ENCODE data around the gene IFI27L2. TPM values are rescaled to one million over a fixed set of nuclear protein-coding genes. Genes with fewer than 3 reads are reported as not detected.

IFI27L2 gene, protein sequence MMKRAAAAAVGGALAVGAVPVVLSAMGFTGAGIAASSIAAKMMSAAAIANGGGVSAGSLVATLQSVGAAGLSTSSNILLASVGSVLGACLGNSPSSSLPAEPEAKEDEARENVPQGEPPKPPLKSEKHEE
- total RNA-seq, result 226 and 256 TPM in 2 replicates

DNA sequence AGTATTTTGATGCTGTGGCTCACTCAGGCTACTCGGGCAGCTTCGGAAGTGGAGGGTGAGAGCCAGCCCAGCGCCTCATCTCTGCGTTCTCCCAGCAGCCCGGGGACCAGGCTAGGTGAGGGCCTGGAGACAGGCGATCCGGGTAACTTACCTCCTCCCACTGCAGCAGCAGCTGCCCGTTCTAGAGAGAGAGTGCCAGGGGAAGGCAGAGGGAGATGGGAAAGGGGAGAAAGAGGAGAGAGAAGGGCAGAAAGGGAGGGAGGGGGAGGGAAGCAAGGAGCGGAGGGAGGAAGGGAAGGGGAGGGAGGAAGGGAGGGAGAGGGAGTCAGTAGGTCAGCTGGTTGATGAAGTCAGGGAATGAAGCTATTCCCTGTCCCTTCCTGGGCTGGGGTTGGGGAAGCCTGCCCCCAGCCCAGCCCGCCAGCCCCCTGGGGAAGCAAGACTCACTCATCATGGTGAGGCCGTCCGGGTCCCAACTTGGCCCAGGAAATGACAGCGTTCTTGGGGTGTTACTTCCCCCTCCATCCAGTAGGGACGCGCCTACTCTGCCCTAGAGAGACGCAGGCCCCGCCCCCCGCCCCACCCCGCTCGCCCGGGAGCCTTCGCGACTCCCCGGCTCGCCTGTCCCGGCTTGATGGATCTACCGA, at the start of gene IFI27L2:
Gene IFI27L2 (minus strand): TSS at position 494 of the 647 bp plus-strand sequence. CDS start 40 bp downstream, at position 454.

DNA sequence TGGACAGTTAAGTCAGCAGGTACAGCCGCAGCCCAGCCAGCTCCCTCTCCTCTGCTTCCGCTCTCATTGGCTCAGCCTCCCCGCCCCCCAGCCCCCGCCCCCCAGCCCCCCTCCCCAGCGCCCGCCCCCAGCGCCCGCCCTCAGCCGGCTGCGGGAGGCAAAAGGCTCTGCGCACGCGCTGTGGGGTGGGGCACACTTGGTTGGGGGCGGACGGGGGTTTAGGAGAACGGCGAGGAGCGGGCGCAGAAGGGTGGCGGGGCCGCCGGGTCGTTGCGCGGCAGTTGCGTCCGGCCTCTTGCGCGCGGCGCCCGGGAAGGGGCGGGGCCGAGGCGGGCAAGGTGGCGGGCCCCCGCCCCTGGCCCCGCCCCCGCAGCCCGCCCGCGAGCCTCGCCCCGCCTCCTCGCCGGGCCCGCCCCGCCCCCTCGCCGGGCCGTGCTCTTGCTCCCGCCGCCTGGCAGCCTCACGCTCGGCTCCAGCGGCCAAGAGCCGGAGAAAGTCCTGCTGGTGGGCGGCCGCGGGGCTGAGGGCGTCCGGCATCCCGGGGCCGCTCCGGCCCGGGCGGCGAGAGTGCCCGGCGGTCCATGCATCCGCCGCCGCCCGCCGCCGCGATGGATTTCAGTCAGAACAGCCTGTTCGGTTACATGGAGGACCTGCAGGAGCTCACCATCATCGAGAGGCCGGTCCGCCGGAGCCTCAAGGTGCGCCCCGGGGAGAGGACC, 44.6 kb upstream of the IFI27L2 start, which contains the start of gene PPP4R4:
Gene PPP4R4 (plus strand): TSS at position 438 of the 719 bp plus-strand sequence. CDS start 144 bp downstream, at position 582.

DNA sequence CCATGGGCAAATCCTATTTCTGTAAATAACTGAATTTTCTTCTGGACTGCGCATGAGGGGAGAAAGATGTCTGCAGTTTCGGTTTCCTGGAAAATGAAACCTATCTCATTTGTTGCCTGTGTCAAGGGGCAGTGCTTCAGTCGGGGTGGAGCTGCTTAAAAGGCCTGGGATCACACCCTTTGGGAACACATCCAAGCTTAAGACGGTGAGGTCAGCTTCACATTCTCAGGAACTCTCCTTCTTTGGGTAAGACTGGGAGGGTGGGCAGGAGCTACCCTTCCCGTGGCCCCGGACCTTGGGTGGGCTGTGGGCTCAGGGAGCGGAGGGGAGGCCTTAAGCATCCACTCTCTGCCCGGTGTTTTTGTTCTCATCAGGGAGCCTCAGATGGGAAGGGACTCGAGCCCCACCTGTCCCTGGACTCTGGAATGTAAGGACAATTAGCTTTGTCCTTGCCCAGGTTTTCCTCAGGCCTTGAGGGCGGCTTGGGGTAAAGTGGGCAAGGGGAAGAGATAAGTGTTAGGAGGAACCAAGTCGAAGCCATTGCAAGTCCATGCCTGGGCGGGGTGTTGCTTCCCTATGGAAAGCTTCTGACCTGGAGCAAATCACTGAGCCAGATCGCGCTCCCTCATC, 18.7 kb downstream of the IFI27L2 start, which contains the start of gene IFI27:
Gene IFI27 (plus strand): TSS at position 185 of the 630 bp plus-strand sequence.

DNA sequence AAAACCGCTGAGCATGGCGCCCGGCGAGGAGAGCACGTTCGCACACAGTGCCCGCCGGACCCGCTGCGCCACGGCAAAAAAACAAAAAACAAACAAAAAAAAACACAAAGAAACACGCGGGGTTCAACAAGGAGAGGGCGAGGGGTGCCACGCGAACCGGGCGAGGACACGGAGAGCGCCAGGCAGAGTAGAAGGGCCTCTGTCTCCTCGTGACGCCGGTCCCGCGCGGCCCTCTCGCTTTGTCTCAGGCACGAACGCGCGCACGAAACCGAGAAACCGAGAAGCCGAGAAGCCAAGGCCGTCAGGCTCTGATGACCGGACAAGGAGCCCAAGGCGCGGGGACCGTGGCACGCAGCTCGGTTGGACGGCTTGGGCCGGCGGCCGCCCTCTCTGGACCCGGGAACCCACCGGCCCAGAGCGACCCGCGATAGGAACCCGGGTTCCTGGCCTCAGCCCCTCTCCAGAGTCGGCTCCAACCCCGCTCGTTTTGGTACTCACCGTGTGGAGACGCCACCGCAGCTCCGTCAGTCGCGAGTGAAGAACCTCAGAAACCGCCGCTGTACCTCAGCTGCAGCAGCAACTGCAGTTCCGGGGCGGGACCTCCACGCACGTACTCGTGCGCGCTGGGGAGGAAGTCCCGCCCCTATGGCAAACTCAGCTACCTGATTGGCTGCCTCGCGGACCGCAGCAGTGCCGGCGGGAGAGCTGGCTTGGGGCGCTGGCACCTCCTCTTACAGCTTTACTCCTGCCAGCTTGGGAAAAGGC, 48.6 kb downstream of the IFI27L2 start, which contains the start of the genes DDX24 and IFI27L1:
Gene DDX24 (minus strand): TSS at position 582 of the 765 bp plus-strand sequence. CDS start 1,460 bp downstream, outside the sequence.
Gene IFI27L1 (plus strand): TSS at position 690 of the 765 bp plus-strand sequence. CDS start 15,628 bp downstream, outside the sequence.

Other genes starting within 250 kb of the IFI27L2 start
- not detected in 2 replicates for gene FAM181A, start 202.3 kb downstream of the IFI27L2 start, total RNA-seq
- 0.15 TPM in 1 of 2 replicates, not detected in the other for gene ASB2, start 153.0 kb downstream of the IFI27L2 start, total RNA-seq
- gene CCDC197, start 132.3 kb downstream of the IFI27L2 start, total RNA-seq, result not detected in 2 replicates
- 1.3 TPM in 2 replicates for gene OTUB2, start 103.3 kb downstream of the IFI27L2 start, total RNA-seq
- gene DDX24, start 48.4 kb downstream of the IFI27L2 start, total RNA-seq, result 85.2 and 89.9 TPM in 2 replicates
- gene IFI27L1, start 48.3 kb downstream of the IFI27L2 start, total RNA-seq, result 31.7 and 32.4 TPM in 2 replicates
- gene IFI27, start 18.9 kb downstream of the IFI27L2 start, total RNA-seq, result 0.15 TPM in 1 of 2 replicates, not detected in the other
- 0.45 TPM in 1 of 2 replicates, not detected in the other for gene PPP4R4, start 44.7 kb upstream of the IFI27L2 start, total RNA-seq
- gene SERPINA10, start 163.7 kb upstream of the IFI27L2 start, total RNA-seq, result not detected in 2 replicates
- gene SERPINA6, start 193.7 kb upstream of the IFI27L2 start, total RNA-seq, result not detected in 2 replicates
- not detected in 2 replicates for gene SERPINA2, start 237.1 kb upstream of the IFI27L2 start, total RNA-seq